Skin epidermis (tissue), 12 donors: Measurements from ENCODE around the gene HDAC9.
A peak's percentile ranks its signal among the peaks of the same experiment; 100 is the strongest.

ENCODE experiments used
- H3K27ac ChIP-seq, 21 experiments: fragments of 200-600 bp; sonication (generic) in 11 of 21; one replicate each; pipeline ENCODE4 v1.5.0; 2020; ENCODE audit warnings: mild to moderate bottlenecking in 3 of 21, inconsistent platforms in 2 of 21, moderate library complexity in 2 of 21
- H3K4me3 ChIP-seq, 7 experiments: fragments of 200-600 bp; sonication (generic) in 2 of 7; one replicate each; pipeline ENCODE4 v1.5.0; 2020; ENCODE audit warnings: inconsistent platforms in 2 of 7, mild to moderate bottlenecking in 2 of 7, moderate library complexity in 1 of 7

The HDAC9 gene

DNA sequence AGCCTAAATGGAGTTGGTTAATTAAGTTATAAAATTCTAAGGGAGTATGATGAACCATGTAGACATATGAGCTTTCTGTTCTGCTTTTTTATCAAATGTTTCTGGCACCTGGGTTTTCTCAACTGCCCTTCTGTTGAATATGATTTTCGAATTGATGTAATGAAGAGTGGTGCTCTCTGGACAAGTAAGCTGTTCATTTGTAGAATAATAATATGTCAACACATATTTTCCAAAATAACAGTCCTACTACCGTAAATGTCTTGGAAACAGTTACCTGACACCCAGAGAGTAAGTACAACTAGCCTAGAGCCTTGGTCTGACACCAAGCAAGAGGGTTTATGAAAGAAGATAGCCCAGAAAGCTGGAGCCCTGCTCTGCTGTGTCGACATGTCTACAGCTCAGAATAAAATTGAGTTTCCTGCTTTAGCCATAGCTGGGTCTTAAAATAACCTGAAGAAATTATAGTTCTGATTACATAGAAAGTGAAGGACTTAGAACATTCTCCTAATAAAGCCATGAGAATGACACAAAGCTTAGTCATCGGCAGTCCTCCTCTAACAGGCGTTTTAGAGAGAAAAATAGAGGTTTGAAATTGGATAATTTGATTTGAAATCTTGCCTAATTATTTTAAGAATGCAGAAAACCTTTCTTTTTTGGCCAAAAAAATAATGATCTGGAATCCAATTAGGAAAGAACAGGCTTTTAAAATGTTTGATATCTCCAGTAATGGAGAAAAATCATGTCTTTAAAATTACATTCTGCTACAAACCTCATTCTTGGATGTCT lies 25.1 kb downstream of the HDAC9 start:
- Histone ChIP-seq H3K27ac (peak overlapping the region in 4 of 21 experiments; percentile 1 to 50 (median 33)), H3K4me3 (no peak overlapping the region)

DNA sequence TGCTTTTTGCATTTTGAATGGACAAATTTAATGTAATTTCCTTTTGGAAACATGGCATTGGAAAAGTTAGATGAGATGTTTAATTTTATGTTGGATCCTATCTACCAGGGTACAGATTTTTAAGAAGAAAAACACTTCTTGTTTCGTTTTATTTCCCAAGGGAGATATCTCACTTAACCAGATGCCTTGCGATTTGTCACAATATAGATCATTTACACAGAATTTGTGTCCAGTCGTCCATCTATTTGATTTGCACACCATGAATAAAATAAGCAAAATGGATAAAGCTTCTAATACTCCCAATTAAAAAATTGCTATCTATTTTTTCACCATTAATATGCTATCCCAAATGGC lies 25.7 kb downstream of the HDAC9 start:
- H3K4me3 ChIP-seq: no peak overlapping the region
- peak overlapping the region in 3 of 21 experiments; percentile 29 to 50 (median 37) for H3K27ac ChIP-seq

DNA sequence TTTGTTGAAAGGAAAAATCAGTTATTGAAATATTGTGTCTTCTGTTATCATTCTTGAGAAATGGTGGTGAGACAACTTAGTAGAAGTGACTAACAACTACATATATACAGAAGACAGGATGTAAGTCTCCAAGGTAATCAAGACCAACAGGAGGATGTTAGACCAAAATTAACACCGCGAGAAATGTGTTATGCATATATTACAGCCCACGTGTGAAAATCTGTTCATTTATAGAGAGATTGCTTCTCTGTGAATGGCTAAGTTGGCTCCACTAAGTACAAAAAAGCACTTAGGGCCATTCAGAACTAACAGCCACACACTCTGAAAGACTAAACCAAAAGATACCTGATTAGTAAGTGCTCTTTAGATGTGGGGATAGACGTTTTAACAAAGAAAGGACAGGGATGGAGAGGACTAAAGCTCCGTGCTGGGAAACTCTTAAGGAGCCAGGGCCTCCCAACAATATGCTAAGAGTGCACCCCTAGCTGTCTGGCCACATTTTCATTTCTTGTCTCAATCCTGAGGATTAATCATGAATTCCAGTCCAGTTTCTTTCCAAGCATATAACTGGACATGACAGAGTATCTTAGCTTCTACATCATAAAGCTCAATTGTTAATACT lies 26.5 kb downstream of the HDAC9 start:
- H3K4me3 ChIP-seq: no peak overlapping the region
- no peak overlapping the region for H3K27ac ChIP-seq

DNA sequence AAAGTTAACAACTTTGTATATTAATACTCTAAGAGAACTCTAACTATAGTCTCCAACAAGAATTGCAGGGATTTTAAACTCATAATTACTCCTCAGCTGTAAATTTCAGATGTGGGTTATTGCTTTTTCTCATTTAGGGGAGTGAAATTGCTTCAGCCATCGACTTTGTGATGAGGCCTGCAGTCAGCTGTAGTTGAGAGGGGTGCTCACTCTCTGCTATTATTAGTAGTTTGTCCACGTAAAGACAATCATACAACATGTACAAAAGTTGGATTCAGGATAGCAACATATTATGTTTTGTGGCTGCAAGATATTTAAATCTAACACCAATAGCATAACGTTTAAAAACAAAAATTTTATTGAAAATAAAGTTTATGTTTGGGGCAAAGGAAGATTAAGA lies 28.7 kb downstream of the HDAC9 start:
- H3K27ac ChIP-seq: no peak overlapping the region
- no peak overlapping the region for H3K4me3 ChIP-seq

DNA sequence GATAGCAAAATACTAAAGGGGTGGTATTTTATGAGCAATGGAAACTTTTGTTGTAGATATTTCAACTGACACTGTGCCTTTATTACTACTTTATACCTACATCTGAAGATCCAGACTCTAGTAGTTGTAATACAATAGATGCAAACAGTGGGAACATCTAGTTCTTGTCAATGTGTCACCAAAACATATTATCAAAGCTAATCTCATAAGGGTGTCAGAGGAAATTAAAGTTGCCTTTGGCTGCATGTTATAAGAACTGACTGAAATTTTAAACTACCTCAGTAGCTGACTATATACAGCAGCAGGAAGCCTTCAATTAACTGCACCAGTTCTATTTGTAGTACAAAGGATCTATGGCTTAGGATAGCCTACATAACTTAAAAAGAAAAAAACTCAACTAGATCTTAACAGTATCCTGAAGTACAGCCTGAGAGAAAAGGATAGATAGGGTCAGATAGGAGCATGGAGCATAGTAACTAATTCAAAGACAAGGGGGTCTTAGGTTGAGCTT lies 30.9 kb downstream of the HDAC9 start:
- Histone ChIP-seq H3K4me3 (no peak overlapping the region), H3K27ac (no peak overlapping the region)

DNA sequence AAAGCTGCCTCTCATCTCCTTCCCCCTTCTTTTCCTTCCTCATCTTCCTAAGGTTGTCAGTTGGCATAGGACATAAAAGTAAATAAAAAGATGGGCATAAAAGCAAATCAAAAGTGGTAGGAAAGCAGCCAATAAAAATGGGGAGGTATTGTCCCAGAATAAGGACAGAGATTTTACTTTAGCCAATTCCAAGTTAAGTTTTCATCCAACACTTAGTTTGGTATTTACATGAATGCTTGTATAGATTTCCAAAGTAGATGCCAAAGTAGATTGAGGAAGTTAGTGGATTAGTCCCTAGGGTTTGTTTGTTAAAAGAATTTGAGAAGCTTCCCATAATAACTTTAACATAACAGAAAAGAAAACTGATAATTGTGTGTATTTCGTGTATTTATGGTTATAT lies 33.7 kb downstream of the HDAC9 start:
- H3K4me3 ChIP-seq: no peak overlapping the region
- no peak overlapping the region for H3K27ac ChIP-seq

DNA sequence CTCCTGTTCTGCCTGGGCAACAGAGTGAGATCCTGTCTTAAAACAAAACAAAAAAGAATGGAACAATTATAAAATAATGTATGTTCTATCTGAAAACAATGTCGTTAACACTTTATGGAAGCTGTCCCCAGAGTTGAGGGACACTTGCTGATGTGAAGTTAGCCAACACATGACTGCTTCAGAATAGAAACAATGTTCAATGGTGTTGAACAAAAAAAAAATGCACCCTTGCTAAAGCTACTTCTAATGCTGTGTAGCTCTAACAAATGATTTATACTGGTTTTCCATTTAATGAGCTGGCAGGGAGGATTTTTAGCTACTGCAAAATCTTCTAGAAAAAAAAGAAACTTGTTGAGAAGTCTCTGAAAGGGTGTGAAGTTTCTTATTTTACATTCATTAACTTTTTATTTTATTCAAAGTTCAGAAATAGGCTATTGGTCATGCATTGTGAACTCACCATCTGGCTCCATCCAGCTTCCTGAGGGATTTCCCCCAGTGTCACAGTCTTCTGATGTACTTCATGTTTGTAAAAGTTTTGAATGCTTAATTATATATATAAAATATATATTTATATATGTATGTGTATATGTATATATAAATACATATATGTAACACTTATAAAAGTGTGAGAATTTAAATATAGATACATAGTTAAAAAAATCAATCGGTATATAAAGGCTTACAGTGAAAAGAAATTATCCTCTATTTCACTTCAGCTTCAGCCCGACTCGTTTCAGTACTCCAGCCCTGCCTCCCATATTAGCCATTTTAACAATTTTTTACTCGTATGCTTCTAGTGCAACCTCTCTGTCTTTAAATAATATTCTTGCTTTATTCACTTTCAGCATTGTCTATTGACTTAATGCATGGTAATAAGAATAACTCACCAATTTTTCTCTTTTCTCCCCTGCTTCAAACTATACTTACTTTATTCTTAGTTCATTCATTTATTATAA lies 35.0 kb downstream of the HDAC9 start:
- no peak overlapping the region for H3K4me3 ChIP-seq
- H3K27ac ChIP-seq: no peak overlapping the region

DNA sequence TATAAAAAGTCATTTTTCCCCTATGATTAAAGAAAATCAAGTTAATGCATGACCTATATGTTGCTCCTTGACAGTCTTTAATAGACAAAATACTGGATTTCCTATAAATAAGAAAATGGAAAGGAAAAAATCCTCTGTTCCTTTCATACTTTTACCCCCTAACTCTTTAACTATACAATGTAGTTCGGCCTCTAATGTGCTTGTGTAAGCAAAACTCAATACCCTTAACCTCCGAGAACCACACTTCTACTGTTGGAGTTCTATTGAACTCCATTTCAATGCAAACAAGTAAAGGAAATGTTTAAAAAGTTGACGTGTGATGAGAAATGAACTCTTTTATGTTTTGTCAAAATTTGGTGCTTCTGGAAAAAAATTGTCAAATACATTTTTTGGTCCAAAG lies 36.0 kb downstream of the HDAC9 start:
- no peak overlapping the region for H3K27ac ChIP-seq
- H3K4me3 ChIP-seq: no peak overlapping the region

DNA sequence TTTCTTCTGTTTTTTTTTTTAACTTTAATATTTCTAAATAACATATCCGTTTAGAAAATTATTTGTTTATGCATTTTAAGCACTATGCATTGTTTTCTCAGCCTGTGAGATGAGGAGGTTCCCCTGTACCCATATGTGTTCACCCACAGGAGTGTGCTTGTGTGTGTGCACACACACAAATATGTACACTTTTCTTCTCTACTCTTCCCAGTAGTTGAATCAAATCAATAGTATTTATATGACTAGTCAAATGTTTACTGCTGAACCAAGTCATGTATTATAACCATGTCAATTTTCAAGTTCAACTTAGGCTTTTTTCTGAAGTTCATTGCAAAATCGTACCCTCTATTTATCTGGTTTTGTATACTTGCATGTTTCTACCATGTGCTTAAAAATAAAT lies 37.3 kb downstream of the HDAC9 start:
- H3K27ac ChIP-seq: no peak overlapping the region
- no peak overlapping the region for H3K4me3 ChIP-seq

DNA sequence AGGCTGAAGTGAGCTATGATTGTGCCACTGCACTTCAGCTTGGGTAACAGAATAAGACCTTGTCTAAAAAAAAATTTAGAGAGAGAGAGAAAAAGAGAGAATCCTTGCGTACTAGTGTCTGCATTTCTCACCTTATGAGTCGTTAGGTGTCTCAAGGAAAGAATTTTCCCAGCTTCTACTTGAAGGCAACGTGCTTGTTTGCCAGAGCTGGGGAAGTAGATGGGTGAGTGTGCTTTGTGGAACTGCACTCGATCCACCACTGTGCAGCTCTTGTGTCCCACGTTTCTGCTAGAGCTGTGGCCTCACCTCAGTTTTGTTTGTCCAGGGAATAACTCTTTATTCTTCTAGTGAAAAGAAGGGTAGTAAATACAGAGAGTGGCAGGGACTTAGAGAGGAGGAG lies 38.9 kb downstream of the HDAC9 start:
- no peak overlapping the region for H3K27ac ChIP-seq
- no peak overlapping the region for H3K4me3 ChIP-seq

DNA sequence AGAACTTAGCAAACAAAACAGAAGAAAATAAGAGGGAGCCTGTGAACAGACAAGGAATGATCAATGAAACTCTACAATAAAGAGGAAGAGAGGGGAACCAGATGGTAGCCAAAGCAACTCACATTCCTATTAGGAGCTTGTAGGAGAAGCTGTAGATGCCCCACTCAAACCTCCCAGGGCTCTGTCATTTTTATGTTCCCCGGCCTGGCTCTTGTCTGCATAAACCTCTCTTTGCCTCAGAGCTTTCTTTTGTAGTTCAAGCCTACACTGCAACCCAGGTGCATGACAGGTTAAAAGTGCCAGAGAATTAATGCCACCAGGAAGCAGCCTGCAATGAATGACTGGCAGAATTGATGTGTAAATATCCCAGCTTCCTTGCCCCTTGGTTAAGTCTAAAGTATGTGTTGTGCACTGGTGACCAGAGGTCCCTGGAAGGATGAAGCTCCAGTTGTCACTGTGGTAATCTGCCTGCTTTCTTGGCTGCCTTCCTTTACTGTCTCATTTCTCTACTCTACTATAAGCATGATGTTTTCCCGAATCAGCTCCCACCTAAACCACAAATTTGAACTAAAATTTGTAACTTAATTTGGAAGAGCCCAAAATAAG lies 40.4 kb downstream of the HDAC9 start:
- Histone ChIP-seq H3K27ac (no peak overlapping the region), H3K4me3 (no peak overlapping the region)

DNA sequence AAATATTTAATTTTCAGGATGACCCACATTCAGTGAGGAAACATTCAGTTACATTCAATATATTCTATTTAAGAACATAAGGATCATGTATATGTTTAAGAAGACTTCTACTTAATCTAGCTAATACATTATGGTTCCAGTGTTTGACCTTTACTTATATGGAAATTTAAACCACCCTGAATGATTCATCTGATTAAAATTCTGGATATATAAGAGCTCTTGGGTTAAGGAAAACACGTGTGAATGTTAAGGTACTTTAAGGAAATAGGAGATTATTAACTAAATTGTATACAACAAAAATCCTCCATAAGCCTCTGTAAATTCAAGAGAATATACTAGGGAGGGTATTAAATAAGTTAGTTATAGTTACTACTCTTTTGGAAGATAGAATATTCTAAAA lies 40.9 kb downstream of the HDAC9 start:
- no peak overlapping the region for H3K27ac ChIP-seq

DNA sequence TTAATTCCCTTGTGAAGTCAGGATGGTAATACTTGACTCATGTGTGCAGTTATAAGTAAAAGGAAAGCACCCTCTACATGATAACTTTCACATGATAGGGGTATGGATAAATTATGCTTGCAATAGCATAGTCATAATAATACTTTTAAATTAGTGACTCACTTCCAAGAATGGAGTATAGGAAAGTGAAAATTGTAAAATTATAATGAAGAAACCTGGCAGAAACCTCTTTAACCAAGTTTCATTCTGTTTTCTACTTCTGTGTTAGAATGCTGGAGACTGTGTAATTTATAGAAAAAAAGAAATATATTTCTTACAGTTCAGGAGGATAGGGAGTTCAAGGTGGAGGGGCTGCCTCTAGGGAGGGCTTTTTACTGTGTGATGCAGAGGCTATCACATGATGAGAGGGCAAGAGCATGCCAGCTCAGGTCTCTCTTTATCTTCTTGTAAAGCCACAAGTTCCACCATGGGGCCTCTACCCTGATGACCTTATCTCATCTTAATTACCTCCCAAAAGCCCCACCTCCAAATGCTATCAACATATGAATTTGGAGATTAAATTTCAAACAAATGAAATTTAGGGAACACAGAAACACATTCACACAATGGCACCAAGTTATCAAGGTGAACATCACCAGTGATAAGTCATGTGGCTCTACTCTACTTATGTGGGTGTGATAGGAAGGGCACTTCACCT lies 43.2 kb downstream of the HDAC9 start:
- Histone ChIP-seq H3K4me3 (no peak overlapping the region), H3K27ac (no peak overlapping the region)

More for the DNA sequence above, 40.9 kb downstream of the HDAC9 start:
- no peak overlapping the region for H3K4me3 ChIP-seq

DNA sequence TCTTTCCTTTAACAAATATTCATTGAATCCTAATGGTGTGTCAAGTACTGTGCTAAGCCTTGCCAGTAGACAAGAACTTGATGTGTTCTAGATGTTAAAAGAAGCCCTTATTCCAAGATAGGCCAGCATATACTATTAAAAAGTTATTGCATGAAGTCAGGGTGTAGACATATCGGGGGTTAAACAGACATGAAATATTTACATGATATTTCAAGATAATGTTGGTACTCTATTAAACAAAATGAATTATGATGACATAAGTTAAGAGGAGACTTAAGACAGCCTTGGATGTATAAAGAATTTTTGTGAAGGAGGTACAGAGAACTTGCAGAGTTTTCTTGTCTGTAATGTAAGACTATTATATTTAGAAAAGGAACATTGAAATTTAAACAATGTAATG lies 44.8 kb downstream of the HDAC9 start:
- Histone ChIP-seq H3K4me3 (no peak overlapping the region), H3K27ac (peak overlapping the region in 1 of 21 experiments; percentile 36)

DNA sequence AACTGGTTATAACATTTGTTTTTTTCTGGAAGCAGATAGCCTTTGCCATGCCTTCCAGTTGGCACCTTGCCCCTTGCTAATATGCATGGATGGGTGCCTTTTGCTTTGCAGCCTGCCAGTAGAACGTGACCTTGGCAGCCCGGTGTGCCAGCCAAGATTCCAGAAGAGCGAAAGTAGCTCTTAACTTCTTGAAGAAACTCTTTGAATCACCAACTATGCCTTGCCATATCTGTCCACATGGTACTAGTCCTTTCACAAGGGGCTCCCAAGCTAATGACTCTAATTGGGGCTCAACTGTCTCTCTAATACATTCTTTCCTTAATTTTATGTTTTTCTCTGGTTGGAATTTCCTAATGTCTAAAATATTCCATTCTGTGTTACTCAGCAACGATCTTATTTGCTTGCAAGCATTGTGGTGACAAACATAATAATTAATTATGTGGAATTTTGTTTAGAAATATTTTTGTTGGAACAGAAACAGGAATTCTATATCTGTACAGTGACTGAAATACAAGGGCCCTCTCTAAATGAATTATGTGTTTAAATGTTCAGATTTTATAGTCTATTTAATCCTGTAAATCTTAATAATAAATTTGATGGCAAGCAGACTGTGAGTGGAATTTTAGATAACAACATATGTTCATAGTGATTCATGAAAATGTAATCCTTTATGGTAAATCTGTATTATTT lies 45.8 kb downstream of the HDAC9 start:
- Histone ChIP-seq H3K27ac (no peak overlapping the region), H3K4me3 (no peak overlapping the region)

DNA sequence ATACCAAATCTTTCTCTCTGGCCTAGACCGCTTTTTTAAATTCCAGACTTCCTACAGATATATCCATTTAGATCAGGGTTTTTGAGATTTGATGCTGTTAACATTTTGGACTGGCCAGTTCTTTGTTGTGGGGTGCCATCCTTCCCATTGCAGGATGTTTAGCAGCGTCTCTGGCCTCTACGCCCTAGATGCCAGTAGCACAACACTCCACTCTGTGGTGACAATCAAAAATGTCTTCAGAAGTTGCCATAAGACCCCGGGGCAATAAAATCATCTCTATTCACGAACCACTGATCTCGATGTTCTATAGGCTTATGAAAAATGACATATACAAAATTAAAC lies 46.3 kb downstream of the HDAC9 start:
- Histone ChIP-seq H3K4me3 (no peak overlapping the region), H3K27ac (no peak overlapping the region)

DNA sequence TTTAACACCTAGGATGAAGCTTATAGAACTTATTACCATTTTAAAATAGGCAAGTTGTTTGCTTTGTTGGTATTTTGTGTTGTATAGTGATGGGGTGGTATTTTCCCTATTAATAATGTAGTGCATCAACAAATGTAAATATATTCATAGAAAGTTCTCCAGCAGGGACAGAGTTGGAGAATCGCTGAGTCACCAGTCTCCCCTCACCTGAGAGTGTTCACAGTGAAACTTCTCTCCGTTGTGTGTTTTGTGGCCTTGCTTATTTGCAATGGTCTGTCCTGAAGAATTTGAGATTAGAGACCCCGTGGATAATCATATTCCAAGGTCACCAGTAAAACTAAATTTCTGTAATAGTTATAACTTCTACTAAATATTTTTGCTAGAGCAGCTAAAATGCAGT lies 51.0 kb downstream of the HDAC9 start:
- Histone ChIP-seq H3K27ac (no peak overlapping the region), H3K4me3 (no peak overlapping the region)

DNA sequence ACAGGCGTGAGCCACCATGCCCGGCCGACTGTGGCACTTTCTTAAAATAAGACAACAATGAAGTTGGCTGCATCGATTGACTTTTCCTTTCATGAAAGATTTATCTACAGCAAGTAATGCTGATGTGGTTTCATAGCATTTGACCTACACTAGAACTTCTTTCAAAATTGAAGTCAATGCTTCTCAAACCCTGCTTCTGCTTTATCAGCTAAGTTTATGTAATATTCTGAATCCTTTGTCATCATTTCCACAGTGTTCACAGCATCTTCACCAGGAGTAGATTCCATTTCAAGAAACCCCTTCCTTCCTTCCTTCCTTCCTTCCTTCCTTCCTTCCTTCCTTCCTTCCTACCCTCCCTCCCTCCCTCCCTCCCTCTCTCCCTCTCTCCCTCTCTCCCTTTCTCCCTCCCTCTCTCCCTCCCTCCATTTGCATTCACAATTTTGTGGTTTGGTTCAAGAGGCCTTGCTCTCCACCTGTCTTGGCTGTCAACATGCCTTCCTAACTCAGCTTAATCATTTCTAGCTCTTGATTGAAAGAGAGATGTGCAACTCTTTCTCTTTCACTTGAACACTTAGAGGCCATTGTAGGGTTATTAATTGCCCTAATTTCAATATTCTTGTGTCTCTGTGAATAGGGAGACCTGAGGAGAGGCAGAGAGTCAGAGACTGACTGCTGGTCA lies 52.1 kb downstream of the HDAC9 start:
- H3K4me3 ChIP-seq: no peak overlapping the region
- no peak overlapping the region for H3K27ac ChIP-seq
